Testis (tissue), 2 donors: ENCODE measurements around the gene ADI1.

ENCODE experiments used
- CTCF ChIP-seq, 3 experiments: fragments of 450-650 bp in 2 of 3; fragments of 200-600 bp in 1 of 3; sonication (generic) in 1 of 3; IDR thresholded peaks; one replicate each; pipeline ENCODE4 v1.5.1; 2016 to 2019; ENCODE audit warnings: antibody characterized with exemption in 3 of 3, mild to moderate bottlenecking in 2 of 3, moderate library complexity in 1 of 3
- POLR2A ChIP-seq: fragments of 450-650 bp; IDR thresholded peaks from one replicate; pipeline ENCODE4 v1.6.1; 2017; ENCODE audit warnings: antibody characterized with exemption, mild to moderate bottlenecking, moderate library complexity

DNA sequence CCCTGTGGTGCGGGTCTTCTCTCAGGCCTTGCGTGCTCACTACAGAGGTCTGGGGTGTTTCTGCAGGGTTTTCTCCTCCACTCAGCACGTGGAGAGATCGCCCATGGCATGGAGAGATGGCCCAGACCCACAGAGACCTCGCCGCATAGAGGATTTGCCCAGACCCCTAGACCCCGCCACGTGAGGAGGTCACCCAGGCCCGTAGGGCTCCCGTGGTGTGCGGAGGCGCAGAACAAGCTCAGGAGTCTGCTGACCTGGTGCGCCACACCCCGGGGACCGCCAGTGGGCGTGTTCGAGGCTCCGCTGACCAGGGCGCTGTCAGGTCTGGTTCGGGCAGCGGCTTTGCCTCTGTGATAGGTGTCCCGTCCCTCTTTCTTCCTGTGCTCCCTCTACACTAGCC, 64.5 kb downstream of the ADI1 start:
- TF ChIP-seq CTCF (IDR thresholded peaks at IDR 0.05) (no peak), POLR2A (no peak)
